DMS114 treated with DMSO at 0.1 percent for 48 hours (cell line): ENCODE measurements around the gene MEIOB.
"Not testable (repeated sequence)": the region's sequence is repeated elsewhere in the genome, so short reads cannot be mapped to it uniquely, and the experiment has no call there.

Experiments used
- DNase-seq: peaks from one replicate; lab custom pipeline; 2025; ENCODE audit not compliant: unreplicated experiment; lab: John Stamatoyannopoulos, UW

MEIOB gene

GRCh38 chr16:1908184-1908583, 36.2 kb upstream of the MEIOB start:
- DNase-seq, result no peak

- no peak for DNase-seq
Observed at GRCh38 chr16:1907226-1907860, 35.4 kb upstream of the MEIOB start.

- DNase-seq, result no peak
Observed at GRCh38 chr16:1906846-1907165, 34.8 kb upstream of the MEIOB start.

DNA sequence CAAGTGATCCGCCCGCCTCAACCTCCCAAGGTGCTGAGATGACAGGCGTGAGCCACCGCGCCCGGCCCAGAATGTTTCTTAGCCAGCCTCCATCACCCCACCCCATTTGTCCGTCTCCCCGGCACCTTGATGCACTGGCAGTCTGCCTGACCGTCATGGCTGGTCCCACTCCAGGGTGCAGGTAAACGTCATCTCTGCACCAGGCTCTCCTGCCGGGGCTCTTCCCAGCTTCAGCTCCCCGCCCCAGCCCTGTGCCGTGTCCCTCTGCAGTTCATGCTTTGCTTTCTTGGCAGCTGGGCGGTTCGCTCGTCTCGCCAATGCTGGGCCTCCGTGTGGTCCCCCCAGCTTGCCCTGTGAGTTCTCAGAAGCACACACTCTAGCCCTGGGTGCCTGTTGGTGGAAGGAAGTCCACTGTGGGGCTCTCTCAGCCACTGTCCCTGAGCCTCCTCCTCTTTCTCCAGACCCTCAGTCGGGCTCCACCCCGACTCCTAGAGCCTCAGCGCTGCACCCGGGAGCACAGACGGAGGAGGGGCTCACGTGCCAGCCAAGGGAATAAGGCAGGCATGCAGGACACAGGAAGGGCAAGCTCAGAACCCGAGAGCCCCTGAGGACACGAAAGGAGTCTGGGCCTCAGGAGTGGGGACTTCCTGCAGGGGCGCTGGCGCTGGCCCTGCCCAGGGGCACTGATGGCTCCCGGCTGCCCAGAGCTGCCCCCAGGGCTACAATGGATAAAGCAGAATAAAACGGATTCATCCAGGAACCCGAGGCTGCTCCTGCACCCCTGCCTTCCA, 34.3 kb upstream of the MEIOB start:
- DNase-seq, result no peak

DNA sequence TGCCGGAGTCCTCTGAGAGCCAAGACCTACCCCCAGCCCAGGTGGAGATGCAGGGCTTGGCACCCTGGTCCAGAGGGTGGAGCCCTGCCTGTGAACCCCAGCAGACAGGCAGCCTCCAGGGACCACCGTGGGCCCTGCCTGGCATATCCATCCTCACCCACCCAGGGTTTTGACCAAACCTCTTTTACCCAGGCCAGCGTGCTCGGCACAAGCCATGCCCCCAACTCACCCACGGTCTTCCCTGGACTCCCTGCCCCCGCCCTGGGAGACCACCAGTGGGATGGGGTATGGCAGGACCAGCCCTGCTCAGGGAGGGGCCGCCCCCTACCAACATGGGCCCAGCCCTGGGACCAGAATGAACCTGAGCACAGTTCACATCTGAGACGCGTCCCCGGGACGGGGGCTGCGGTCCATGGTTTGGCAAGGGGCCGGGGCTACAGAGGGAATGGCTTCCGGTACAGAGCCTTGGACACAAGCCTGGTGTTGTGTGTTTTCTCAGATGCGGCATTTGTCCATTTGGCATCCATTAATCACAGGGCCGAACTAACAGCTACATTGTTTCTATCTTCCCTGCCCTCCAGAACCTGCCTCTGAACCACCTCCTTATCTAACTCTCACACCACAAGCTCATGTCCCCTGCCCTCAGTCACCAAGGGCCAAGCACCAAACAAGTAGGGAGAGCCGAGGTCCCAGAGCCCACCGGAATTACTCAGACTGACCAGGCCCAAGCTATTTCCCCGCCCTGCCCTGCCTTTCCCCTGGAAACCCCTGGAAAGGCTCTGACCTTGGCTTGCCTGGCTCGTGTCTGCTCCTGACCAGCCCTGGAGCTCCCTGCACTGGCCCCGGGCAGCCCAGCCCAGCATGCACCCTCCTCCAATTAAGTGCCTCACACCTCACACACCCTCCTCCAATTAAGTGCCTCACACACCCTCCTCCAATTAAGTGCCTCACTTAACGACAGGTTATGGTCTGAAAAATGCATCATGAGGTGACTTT, 32.2 kb upstream of the MEIOB start:
- DNase-seq, result no peak

- no peak for DNase-seq
Observed at GRCh38 chr16:1903220-1903574, 31.2 kb upstream of the MEIOB start.

DNA sequence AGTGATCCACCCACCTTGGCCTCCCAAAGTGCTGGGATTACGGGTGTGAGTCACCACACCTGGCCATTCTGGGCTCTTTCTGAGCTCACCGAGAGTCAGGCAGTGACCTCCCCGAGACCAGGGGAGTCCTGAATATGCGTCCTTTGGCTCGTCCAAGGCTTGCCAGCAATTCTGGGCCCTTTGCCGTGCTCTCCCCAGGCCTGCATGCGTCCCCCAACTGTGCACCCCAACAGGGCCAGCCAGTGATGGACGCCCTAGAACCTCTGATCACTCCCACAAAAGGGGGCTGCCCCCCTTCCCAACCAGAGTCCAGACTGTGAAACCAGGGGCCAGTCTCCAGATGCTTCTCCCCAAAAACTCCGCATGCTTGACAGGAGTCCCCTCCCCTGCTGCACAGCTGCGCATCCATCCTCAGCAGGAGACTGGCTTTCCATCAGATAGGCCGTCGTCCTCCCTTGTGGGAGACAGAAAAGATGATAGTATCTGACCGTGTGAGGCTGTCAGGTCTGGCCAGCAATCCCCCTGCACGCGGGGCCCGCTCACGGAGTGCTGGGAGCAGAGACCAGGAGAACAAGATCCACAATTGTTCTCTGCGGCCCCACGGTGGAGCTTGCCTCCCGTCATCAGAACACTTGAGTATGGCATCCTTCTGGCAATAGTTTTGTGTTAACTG, 30.7 kb upstream of the MEIOB start:
- DNase-seq, result no peak

- no peak for DNase-seq
Observed at GRCh38 chr16:1900452-1900774, 28.4 kb upstream of the MEIOB start.

DNA sequence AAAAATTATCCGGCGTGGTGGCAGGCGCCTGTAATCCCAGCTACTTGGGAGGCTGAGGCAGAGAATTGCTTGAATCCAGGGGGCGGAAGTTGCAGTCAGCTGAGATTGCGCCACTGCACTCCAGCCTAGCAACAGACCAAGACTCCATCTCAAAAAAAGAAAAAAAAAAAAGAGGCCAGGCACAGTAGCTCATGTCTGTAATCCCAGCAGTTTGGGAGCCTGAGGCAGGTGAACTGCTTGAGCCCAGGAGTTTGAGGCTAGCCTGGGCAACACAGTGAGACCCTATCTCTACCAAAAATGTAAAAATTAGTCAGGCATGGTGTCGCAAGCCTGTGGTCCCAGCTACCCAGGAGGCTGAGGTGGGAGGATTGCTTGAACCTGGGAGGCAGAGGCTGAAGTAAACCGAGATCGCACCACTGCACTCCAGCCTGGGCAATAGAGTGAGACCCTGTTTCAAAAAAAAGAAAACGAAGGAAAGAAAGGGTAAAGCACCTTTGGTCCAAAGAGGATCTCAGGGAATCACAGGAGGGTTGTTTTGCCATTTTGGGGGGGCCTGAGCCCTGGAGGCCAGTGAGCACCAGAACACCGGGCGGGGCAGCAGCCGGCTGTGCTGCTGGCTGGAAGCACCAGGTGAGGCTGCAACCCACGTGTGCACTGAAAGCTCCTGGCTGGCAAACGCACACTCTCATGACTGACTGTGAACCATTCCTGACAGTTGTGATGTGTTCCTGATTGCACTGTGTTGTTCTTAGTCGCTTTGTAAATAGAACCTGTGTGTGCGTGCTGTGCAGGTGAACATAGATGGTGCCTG, 27.9 kb upstream of the MEIOB start:
- DNase-seq, result no peak

DNA sequence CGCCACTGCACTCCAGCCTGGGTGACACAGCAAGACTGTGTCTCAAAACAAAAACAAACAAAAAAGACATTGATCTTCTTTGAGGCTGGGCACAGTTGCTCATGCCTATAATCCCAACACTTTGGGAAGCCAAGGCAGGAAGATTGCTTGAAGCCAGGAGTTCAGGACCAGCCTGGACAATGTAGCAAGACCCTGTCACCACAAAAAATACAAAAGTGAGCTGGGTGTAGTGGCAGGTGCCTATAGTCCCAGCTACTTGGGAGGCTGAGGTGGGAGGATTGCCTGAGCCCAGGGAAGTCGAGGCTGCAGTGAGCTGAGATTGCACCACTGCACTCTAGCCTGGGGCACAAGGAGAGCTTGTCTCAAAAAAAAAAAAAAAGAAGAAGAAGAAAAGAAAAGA, 25.7 kb upstream of the MEIOB start:
- DNase-seq, result not testable (repeated sequence)

DNA sequence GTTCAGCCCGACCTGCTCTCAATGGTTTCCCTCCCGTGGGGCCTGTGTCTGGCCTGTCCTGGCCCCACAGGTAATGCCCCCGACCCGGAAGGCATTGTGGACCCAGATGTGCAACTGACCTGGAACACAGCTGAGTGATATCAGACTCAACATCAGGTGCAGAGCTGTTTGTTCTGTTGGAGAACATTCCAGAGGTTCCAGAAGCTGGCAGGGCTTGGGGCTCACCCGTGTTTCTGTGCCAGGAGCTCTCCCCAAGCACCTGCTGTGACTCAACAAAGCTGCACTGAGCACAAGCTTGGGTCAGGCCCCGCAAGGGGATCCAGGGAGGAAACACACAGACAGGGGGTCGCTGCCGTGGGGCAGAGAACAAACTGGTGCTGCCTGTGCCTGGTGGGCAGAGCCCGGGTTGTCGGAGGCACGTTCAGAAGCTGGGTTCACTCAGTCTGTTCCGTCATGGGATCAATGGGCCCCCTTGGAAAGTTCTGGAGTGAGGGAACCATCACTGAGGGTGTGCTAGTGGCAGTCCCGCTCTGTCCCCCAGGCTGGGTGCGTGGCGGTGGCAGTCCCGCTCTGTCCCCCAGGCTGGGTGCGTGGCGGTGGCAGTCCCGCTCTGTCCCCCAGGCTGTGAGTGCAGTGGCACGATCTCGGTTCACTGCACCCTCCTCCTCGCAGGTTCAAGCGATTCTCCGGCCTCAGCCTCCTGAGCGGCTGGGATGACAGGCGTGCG, 24.1 kb upstream of the MEIOB start:
- DNase-seq, result no peak

GRCh38 chr16:1895068-1895467, 23.1 kb upstream of the MEIOB start:
- no peak for DNase-seq

DNA sequence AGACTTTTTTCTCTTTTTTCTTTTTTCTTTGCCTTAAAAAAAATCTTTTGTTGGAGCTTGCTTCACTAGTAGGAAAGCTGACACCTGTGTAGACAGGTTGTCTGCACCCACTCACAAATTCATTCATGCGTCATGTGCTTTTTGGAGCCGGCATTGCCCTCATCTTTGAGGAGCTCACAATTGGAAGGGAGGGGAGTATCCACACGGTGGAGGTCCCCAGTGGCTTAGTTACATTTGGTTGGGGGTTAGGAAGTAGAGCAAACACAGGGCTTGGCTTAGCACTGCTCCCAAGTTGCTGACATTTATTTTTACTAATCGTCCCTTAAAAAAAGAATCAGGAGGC, 18.7 kb upstream of the MEIOB start:
- no peak for DNase-seq

DNA sequence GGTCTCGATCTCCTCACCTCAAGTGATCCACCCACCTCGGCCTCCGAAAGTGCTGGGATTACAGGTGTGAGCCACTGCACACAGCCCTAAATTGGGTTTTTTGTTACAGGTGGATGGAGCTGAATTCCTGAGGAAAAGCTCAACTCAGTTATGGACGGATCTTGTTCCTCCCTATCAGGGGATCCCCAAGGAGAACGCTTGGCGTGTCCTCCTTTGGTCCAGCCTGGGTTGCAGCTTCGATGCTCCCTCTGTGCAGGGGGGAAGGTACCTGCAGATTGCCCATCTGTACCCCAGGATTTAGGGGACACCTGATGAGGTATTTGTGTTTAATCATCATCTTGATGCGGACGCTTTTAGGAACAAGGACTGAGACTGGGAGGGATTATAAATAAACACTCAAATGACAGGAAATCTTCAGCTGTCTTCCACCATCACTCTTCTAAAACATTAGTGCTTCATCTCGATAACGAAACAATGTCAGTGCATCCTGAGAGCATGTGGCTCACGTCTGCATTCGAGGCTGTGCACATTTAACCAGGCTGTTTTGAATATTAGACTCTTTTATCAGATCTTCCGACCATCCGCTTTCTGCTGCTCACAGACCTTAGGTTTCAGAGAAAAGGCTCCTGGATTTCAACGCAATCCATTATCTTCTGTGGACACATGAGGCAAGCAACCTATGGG, 18.2 kb upstream of the MEIOB start:
- no peak for DNase-seq

- DNase-seq, result no peak
Observed at GRCh38 chr16:1887711-1888354, 15.9 kb upstream of the MEIOB start.

DNA sequence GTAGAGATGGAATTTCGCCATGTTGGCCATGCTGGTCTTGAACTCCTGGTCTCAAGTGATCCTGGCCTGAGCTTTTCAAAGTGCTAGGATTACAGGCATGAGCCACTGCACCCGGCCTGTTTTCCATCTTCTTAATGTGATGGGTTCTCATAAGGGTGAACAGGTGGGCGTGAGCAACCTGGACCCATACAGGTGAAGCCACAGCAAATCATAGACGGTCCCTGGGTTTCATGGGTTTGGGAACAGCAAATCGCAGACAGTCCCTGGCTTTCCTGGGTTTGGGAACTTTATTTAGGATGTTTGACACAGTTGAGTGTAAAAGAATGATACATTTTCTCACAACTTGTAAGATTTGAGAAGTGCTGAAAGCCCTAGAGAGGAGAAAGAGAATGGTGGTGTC, 12.9 kb upstream of the MEIOB start:
- DNase-seq, result no peak

DNA sequence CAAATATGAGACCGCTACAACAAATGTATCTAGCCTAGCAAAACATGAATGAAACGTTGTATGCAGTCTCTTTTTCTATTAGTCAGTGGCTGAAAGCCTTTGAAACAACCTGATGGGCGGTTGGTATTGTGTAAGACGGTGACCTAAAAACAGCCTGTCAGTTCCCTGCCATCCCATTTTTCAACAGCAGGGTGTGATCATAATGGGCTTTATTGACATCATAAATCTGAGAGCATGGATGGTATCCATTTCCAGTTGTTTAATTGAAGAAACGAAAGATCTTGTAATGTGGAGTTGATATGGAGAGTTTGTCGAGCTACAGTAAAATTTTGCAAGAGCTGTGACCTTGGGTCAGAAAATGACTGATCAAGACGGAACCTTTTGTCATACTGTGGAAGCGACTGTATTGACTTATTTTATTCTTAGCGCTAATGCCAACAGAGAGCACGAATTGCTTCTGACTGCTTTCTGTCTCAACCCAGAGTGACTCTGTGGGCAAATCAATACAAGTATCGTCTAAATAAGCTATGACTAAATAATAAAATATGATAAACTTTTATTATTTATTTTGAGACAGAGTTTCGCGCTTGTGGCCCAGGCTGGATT, 12.3 kb upstream of the MEIOB start:
- no peak for DNase-seq

DNA sequence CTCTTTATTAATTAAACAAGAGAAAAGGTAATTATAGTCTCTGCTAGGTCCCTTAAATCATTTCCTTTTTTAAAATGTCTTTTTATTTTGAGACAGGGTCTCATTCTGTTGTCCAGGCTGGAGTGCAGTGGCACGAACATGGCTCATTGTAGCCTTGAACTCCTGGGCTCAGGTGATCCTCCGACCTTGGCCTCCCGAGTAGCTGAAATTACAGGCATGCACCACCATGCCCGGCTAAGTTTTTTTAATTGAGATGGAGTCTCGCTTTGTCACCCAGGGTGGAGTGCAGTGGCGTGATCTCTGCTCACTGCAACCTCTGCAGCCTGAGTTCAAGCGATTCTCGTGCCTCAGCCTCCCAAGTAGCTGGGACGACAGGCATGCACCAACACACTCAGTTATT, 9.2 kb upstream of the MEIOB start:
- not testable (repeated sequence) for DNase-seq

- no peak for DNase-seq
Observed at GRCh38 chr16:1879477-1879876, 7.5 kb upstream of the MEIOB start.
